ENCODE data around the gene STIL.

GRCh38 chr1:47219590-47220220 is 94.2 kb downstream of the STIL start:
- no peak for TF ChIP-seq CTCF (conservative IDR thresholded peaks at IDR 0.05)
- TF ChIP-seq ZFX (IDR thresholded peaks at IDR 0.05) = no peak

Data from C4-2B (cell line).